ENCODE measurements around the gene RNF17.
"Not testable (repeated sequence)": the region's sequence is repeated elsewhere in the genome, so short reads cannot be mapped to it uniquely, and the experiment has no call there.

The RNF17 gene, protein sequence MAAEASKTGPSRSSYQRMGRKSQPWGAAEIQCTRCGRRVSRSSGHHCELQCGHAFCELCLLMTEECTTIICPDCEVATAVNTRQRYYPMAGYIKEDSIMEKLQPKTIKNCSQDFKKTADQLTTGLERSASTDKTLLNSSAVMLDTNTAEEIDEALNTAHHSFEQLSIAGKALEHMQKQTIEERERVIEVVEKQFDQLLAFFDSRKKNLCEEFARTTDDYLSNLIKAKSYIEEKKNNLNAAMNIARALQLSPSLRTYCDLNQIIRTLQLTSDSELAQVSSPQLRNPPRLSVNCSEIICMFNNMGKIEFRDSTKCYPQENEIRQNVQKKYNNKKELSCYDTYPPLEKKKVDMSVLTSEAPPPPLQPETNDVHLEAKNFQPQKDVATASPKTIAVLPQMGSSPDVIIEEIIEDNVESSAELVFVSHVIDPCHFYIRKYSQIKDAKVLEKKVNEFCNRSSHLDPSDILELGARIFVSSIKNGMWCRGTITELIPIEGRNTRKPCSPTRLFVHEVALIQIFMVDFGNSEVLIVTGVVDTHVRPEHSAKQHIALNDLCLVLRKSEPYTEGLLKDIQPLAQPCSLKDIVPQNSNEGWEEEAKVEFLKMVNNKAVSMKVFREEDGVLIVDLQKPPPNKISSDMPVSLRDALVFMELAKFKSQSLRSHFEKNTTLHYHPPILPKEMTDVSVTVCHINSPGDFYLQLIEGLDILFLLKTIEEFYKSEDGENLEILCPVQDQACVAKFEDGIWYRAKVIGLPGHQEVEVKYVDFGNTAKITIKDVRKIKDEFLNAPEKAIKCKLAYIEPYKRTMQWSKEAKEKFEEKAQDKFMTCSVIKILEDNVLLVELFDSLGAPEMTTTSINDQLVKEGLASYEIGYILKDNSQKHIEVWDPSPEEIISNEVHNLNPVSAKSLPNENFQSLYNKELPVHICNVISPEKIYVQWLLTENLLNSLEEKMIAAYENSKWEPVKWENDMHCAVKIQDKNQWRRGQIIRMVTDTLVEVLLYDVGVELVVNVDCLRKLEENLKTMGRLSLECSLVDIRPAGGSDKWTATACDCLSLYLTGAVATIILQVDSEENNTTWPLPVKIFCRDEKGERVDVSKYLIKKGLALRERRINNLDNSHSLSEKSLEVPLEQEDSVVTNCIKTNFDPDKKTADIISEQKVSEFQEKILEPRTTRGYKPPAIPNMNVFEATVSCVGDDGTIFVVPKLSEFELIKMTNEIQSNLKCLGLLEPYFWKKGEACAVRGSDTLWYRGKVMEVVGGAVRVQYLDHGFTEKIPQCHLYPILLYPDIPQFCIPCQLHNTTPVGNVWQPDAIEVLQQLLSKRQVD (N-terminal part only)

GRCh38 chr13:24763596-24764275 is at the start of gene RNF17:
Gene RNF17, plus strand, starts transcription at chr13:24764169. Its CDS starts 35 bp downstream, at chr13:24764204.
- DNase-seq = no peak

DNA sequence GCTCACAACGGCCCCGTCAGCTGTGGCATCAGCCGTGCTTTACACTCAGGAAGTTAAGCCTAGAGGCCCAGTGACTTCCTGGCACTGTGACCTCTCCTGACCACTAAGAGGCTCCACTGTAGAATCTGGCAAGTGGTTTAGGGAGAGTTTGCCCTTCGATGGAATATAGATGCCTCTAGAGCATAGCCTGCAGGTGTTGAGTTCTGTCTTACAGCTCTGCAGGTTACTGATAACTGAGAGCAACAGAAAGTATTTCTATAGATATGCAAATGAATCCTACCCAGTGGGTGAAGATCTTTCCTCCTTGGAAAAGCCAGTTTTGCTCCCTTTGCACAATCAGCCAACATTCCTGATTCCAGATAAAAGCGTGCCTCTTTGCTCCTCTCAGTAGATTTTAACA is 48.0 kb upstream of the RNF17 start:
- no peak for DNase-seq

DNA sequence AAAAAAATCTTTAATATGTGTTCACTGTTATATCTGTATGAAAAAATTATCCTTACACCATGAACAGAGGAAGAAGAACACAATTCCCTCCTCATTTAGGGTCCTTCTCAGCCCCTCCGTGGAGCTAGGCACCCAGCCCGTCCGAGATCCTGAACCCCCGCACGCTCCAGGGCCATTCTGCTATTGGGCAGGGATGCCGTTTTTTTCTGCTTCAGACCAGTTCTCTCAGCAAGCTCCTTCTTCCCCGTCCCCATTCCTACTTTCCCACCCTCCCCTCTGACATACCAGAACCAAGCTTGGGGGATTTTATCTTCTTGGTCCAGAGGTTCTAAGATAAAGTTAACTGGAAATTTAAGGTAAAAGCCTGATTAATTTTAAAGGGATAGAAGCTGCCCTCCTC is 47.5 kb upstream of the RNF17 start:
- no peak for DNase-seq

DNA sequence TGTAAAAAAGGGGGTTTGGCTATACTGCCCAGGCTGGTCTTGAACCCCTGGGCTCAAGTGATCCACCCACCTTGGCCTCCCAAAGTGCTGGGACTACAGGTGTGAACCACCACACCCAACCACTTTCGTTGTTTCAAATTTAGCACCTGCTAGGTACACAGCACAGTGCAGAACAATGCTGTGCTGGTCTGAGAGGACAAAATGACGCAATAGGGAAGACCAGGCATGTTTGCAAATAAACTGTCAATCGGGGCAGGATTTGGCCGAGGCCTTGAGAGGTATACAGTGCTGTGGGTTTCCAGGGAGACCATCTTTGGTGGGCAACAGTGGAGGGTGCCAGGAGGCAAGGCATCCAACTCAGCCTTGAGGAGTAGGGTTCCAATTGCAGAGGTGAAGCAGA is 46.8 kb upstream of the RNF17 start:
- no peak for DNase-seq

DNA sequence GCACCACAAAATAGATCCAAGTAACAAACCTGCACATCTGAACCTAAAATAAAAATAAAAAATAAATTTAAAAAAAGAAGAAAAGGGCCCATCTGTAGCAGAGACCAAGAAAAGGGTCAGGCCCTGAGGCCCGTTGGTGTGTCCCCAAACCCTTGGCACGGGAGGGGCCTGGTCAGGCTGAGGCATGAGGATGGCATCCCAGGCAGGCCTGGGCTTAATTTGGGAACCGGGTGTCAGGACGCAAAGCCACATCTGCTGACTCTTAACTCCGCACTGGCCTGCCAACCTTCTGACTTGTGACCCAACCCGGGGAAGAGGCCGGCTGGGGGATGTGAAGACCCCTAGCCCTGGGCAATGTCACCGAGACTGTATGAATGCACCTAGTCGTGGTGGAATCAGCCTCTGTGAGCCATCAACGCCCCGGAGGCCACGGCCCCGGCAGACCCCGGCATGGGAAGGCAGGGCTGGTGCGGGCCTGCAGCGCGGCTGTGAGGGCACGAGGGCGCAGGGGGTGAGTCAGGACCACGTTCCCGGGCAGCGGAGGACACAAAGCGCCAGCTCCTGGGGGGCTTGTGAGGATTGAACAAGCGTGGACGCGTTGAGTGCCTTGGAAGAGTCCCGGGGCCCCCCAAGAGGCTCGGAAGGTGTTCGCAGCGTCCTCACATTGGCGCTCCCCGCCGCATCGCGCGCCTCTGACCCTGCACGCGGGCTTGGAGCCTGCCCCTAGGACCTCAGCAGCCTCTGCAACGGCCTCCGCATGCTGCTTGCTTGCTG is 45.6 kb upstream of the RNF17 start:
- no peak for DNase-seq

- no peak for DNase-seq
Observed at GRCh38 chr13:24719139-24719538, 44.8 kb upstream of the RNF17 start.

DNA sequence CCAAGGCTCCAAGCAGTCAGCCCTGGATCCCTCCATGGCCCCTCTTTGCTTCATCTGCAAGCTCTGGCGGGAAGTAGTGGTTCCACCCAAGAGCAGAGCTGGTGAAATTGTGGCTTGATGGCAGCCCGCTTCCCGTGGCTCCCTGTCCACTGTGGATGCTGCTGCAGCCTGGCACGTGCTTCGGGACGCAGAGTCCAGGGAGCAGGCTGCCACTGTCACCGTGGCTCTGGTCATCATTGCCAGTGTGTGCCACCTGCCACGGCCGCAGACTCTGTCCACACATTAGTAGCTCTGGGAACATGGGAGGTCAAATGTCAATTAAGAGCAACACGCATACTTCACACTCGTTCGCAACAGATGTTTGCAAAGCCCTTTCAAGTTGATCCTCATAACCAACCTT is 40.8 kb upstream of the RNF17 start:
- DNase-seq = no peak

GRCh38 chr13:24724714-24725113 is 39.3 kb upstream of the RNF17 start:
- DNase-seq = no peak

- DNase-seq = no peak
Observed at GRCh38 chr13:24725379-24725778, 38.6 kb upstream of the RNF17 start.

DNA sequence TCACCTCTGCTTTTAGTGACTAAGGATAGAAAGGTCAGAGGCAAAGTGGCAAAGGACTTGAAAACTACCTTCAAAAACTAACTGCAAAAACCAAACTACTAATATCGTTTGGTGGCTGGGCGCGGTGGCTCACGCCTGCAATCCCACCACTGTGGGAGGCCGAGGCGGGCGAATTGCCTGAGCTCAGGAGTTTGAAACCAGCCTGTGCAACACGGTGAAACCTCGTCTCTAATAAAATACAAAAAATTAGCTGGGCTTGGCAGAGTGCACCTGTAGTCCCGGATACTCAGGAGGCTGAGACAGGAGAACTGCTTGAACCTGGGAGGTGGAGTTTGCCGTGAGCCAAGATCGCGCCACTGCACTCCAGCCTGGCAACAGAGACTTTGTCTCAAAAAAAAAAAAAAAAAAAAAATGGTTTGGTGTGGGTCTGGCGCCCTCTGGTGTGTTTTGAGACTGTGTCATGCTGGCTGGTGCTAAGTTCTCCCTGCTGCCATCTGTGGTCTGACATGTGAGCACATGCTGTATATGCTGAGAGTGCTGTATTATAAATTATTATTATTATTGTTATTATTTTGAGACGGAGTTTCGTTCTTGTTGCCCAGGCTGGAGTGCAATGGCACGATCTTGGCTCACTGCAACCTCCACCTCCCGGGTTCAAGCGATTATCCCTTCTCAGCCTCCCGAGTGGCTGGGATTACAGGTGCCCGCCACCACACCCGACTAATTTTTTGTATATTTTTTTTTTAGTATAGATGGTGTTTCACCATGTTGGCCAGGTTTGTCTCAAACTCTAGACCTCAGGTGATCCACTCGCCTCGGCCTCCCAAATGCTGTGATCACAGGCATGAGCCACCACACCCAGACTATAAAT is 36.0 kb upstream of the RNF17 start:
- DNase-seq = peak; percentile 65 to 67

DNA sequence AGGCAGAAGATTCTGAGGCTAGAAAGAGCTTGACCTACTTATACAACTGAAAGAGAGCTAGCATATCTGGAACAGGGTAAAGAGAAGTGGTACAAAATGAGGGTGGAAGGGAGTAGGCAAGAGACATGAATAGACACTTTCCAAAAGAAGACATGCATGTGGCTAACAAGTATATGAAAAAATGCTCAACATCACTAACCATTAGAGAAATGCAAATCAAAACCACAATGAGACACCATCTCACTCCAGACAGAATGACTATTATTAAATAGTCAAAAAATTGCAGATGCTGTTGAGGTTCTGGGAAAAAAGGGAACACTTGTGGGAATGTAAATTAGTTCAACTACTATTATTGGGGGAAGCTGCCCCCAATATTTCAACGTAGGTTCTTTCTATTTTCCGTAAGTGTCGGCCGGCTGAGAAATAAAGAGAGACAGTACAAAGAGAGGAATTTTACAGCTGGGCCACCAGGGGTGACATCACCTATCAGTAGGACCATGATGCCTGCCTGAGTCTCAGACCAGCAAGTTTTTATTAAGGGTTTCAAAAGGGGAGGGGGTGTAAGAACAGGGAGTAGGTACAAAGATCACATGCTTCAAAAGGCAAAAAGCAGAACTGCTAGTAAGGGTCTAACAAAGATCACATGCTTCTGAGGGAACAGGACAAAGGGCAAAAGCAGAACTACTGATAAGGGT is 32.9 kb upstream of the RNF17 start:
- not testable (repeated sequence) for DNase-seq

GRCh38 chr13:24734950-24735349 is 29.0 kb upstream of the RNF17 start:
- DNase-seq = no peak

- no peak for DNase-seq
Observed at GRCh38 chr13:24737042-24737441, 26.9 kb upstream of the RNF17 start.

GRCh38 chr13:24738366-24738847 is 25.6 kb upstream of the RNF17 start:
- no peak for DNase-seq

GRCh38 chr13:24740014-24740890 is 23.7 kb upstream of the RNF17 start:
- no peak for DNase-seq

- no peak for DNase-seq
Observed at GRCh38 chr13:24741016-24741662, 22.8 kb upstream of the RNF17 start.

DNA sequence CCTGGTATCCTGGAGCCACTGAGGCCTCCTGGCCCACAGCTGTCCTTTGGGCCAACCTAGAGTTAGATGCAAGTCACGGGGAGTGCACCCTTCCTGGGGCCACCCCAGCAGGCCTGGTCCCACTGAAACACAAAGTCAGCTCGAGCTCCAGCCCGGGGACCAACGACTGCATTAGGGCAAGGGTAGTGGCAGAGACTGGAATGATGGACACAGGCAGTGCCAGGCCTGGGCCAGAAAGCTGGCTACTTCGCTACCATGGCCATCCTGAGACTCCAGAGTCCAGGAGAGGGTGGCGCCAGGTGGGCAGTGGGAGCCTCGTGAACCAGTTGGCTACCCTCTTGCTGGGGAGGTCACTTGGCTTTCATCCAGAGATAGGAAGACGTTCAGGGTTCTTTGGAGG is 22.2 kb upstream of the RNF17 start:
- no peak for DNase-seq

- no peak for DNase-seq
Observed at GRCh38 chr13:24742294-24742693, 21.7 kb upstream of the RNF17 start.

All from stimulated activated CD4-positive, alpha-beta T cell treated with anti-CD3 and anti-CD28 coated beads, Interleukin-2, amount 100 ng/mL, for 24 hours (primary cell).